Right lobe of liver (tissue), 4 donors: ENCODE results near the gene MLST8.

ENCODE experiments used
- POLR2A ChIP-seq: fragments of 450-650 bp; IDR thresholded peaks from one replicate; pipeline ENCODE4 v1.6.1; 2017; ENCODE audit warnings: antibody characterized with exemption, mild to moderate bottlenecking
- TF ChIP-seq, protein P1 (sequence below), 4 donors: fragments of 200-600 bp in 3 of 4; fragments of 450-650 bp in 1 of 4; IDR thresholded peaks; one replicate each; pipeline versions ENCODE4 v1.5.1 to v1.8.0; 2016 to 2022; ENCODE audit warnings: antibody characterized with exemption in 4 of 4, mild to moderate bottlenecking in 2 of 4
- donor health status: DM: no; HTN: no; CAD: no.
- donor health status: DM: no; HTN: no; CAD: no.
- donor health status: DM: no; HTN: yes; CAD: no.

DNA sequence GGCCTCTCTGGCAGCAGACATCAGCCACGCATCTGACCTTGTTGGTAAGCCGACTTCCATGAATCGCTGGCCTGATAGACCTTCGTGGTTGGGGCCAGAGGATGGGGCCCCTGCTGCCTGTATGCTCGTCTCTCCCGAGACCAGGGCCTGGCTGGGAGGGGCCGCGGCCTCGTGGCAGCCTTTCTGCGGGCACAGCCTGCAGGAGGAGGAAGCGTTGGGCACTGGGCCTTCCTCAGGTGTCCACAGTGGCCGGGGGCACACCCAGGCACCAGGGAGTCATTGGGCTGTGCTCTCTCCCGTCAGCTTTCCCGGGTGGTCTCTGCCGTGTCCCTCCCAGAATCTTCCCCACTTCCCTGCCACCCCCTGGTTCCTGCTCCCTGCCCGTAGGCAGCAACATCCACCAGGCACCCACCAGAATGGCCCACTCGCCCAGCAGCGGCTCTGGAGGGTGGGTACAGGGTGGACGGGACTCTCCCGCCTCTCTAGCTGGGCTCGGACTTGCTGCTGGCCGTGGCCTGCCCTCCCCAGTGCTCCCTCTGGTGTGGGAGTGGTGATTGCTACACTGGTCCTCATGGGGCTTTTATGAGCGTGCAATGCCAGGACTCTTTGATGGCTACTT is 24.5 kb downstream of the MLST8 start:
- no peak for TF ChIP-seq POLR2A
- TF ChIP-seq, protein P1, sequence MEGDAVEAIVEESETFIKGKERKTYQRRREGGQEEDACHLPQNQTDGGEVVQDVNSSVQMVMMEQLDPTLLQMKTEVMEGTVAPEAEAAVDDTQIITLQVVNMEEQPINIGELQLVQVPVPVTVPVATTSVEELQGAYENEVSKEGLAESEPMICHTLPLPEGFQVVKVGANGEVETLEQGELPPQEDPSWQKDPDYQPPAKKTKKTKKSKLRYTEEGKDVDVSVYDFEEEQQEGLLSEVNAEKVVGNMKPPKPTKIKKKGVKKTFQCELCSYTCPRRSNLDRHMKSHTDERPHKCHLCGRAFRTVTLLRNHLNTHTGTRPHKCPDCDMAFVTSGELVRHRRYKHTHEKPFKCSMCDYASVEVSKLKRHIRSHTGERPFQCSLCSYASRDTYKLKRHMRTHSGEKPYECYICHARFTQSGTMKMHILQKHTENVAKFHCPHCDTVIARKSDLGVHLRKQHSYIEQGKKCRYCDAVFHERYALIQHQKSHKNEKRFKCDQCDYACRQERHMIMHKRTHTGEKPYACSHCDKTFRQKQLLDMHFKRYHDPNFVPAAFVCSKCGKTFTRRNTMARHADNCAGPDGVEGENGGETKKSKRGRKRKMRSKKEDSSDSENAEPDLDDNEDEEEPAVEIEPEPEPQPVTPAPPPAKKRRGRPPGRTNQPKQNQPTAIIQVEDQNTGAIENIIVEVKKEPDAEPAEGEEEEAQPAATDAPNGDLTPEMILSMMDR (IDR thresholded peaks at IDR 0.05): no peak
